NCI-H2081 treated with DMSO at 0.1 percent for 48 hours (cell line): ENCODE results near the gene CHST8.

ENCODE experiments used
- DNase-seq: peaks from one replicate; lab custom pipeline; 2025; lab: John Stamatoyannopoulos, UW

The CHST8 gene

GRCh38 chr19:33618884-33619283, 2.9 kb upstream of the CHST8 start:
- no peak for DNase-seq

- no peak for DNase-seq
Observed at GRCh38 chr19:33620611-33621010, 1.1 kb upstream of the CHST8 start.

- DNase-seq: no peak
Observed at GRCh38 chr19:33621065-33621785, 528 bp upstream of the CHST8 start.

GRCh38 chr19:33622505-33622808, 704 bp downstream of the CHST8 start:
- DNase-seq: no peak

GRCh38 chr19:33622809-33623511, 1.2 kb downstream of the CHST8 start:
- DNase-seq: no peak

GRCh38 chr19:33624586-33624985, 2.8 kb downstream of the CHST8 start:
- no peak for DNase-seq

- DNase-seq: no peak
Observed at GRCh38 chr19:33627526-33627925, 5.8 kb downstream of the CHST8 start.

GRCh38 chr19:33627962-33628839, 6.4 kb downstream of the CHST8 start:
- DNase-seq: no peak

GRCh38 chr19:33628921-33629825, 7.4 kb downstream of the CHST8 start:
- no peak for DNase-seq

- no peak for DNase-seq
Observed at GRCh38 chr19:33629826-33630375, 8.1 kb downstream of the CHST8 start.

- DNase-seq: no peak
Observed at GRCh38 chr19:33630880-33631608, 9.3 kb downstream of the CHST8 start.

- DNase-seq: no peak
Observed at GRCh38 chr19:33631609-33631973, 9.8 kb downstream of the CHST8 start.

- DNase-seq: no peak
Observed at GRCh38 chr19:33634361-33635091, 12.8 kb downstream of the CHST8 start.

GRCh38 chr19:33638167-33639034, 16.6 kb downstream of the CHST8 start:
- DNase-seq: no peak

- peak; percentile 82 for DNase-seq
Observed at GRCh38 chr19:33639035-33639681, 17.4 kb downstream of the CHST8 start.

- DNase-seq: no peak
Observed at GRCh38 chr19:33640773-33641172, 19.0 kb downstream of the CHST8 start.

GRCh38 chr19:33641261-33641660, 19.5 kb downstream of the CHST8 start:
- no peak for DNase-seq

- DNase-seq: no peak
Observed at GRCh38 chr19:33641956-33642498, 20.3 kb downstream of the CHST8 start.
